HG03060 (cell line): ENCODE measurements around the gene VIPR1.
"Not testable (repeated sequence)": the region's sequence is repeated elsewhere in the genome, so short reads cannot be mapped to it uniquely, and the experiment has no call there.

ENCODE experiments used
- ATAC-seq: cut with Tn5 transposase; IDR thresholded peaks from one replicate; pipeline ENCODE4 v1.9.1; 2021; ENCODE audit warnings: low read depth, moderate number of reproducible peaks; ENCODE audit not compliant: unreplicated experiment

Gene VIPR1

GRCh38 chr3:42530073-42530472 lies 27.6 kb downstream of the VIPR1 start:
- ATAC-seq = no peak

- ATAC-seq = no peak
Measured at GRCh38 chr3:42531470-42531869, 29.0 kb downstream of the VIPR1 start.

GRCh38 chr3:42532229-42532628 lies 29.8 kb downstream of the VIPR1 start:
- ATAC-seq = no peak

- ATAC-seq = no peak
Measured at GRCh38 chr3:42533161-42533897, 30.9 kb downstream of the VIPR1 start.

GRCh38 chr3:42535981-42536784 lies 33.7 kb downstream of the VIPR1 start:
- ATAC-seq = no peak

GRCh38 chr3:42537350-42537749 lies 34.9 kb downstream of the VIPR1 start:
- no peak for ATAC-seq

- no peak for ATAC-seq
Measured at GRCh38 chr3:42539871-42540714, 37.6 kb downstream of the VIPR1 start.

- no peak for ATAC-seq
Measured at GRCh38 chr3:42541079-42541478, 38.6 kb downstream of the VIPR1 start.

- no peak for ATAC-seq
Measured at GRCh38 chr3:42544492-42545283, 42.2 kb downstream of the VIPR1 start.

- no peak for ATAC-seq
Measured at GRCh38 chr3:42545284-42545900, 42.9 kb downstream of the VIPR1 start.

GRCh38 chr3:42546691-42547213 lies 44.3 kb downstream of the VIPR1 start:
- ATAC-seq = no peak

GRCh38 chr3:42547401-42547945 lies 45.0 kb downstream of the VIPR1 start:
- no peak for ATAC-seq

- no peak for ATAC-seq
Measured at GRCh38 chr3:42549131-42549530, 46.7 kb downstream of the VIPR1 start.

GRCh38 chr3:42550250-42550649 lies 47.8 kb downstream of the VIPR1 start:
- no peak for ATAC-seq

GRCh38 chr3:42552830-42553229 lies 50.4 kb downstream of the VIPR1 start:
- ATAC-seq = no peak

GRCh38 chr3:42556089-42556632 lies 53.7 kb downstream of the VIPR1 start:
- no peak for ATAC-seq

GRCh38 chr3:42556817-42557216 lies 54.4 kb downstream of the VIPR1 start:
- not testable (repeated sequence) for ATAC-seq

- no peak for ATAC-seq
Measured at GRCh38 chr3:42557854-42558253, 55.4 kb downstream of the VIPR1 start.
